Mucosa of rectum (tissue), 2 donors: ENCODE data around the gene EPS8L1.

ENCODE experiments used
- H3K27ac ChIP-seq, 2 donors: one replicate each; pipeline ENCODE4 v1.7.0; 2013; ENCODE audit warnings: inconsistent platforms in 2 of 2, low read depth in 2 of 2, low read length in 2 of 2
- H3K27me3 ChIP-seq, 2 donors: one replicate each; pipeline ENCODE4 v1.7.0; 2013; ENCODE audit warnings: low read length in 2 of 2; ENCODE audit not compliant: control insufficient read depth in 2 of 2, insufficient read depth in 2 of 2
- H3K36me3 ChIP-seq, 2 donors: one replicate each; pipeline ENCODE4 v1.7.0; 2013; ENCODE audit warnings: low read length in 2 of 2; ENCODE audit not compliant: control insufficient read depth in 2 of 2, insufficient read depth in 2 of 2
- H3K4me1 ChIP-seq, 2 donors: one replicate each; pipeline ENCODE4 v1.7.0; 2013; ENCODE audit warnings: low read length in 2 of 2, mild to moderate bottlenecking in 1 of 2; ENCODE audit not compliant: control insufficient read depth in 2 of 2, insufficient read depth in 2 of 2
- H3K4me3 ChIP-seq, 2 donors: one replicate each; pipeline ENCODE4 v1.7.0; 2013; ENCODE audit warnings: low read length in 2 of 2
- H3K9ac ChIP-seq, 2 donors: one replicate each; pipeline ENCODE4 v1.7.0; 2013; ENCODE audit warnings: low read length in 2 of 2, low read depth in 1 of 2, mild to moderate bottlenecking in 1 of 2
- H3K9me3 ChIP-seq, 2 donors: one replicate each; pipeline ENCODE4 v1.7.0; 2013; ENCODE audit warnings: low read length in 2 of 2; ENCODE audit not compliant: control insufficient read depth in 2 of 2
- donor health status: healthy.
- donor health status: Normal muscosa, but diverticular disease.

The EPS8L1 gene

GRCh38 chr19:55080121-55080967 is 4.7 kb downstream of the EPS8L1 start:
- Histone ChIP-seq H3K27ac (peak overlapping the region; percentile 93 to 95), H3K36me3 (no peaks in the 10 kb centered on the region), H3K9ac (peak overlapping the region; percentile 78 to 79), H3K4me3 (peak overlapping the region; percentile 70 to 73), H3K9me3 (no peaks in the 10 kb centered on the region), H3K27me3 (peaks cover 2% of the 10 kb centered on the region in 2 donors), H3K4me1 (peaks cover 20 to 21% of the 10 kb centered on the region in 2 donors)

GRCh38 chr19:55080968-55081769 is 5.5 kb downstream of the EPS8L1 start:
- peak overlapping the region; percentile 78 to 79 for H3K9ac ChIP-seq
- H3K4me1 ChIP-seq = peaks cover 18 to 20% of the 10 kb centered on the region in 2 donors
- peak overlapping the region; percentile 70 to 73 for H3K4me3 ChIP-seq
- H3K36me3 ChIP-seq = no peaks in the 10 kb centered on the region
- H3K9me3 ChIP-seq = no peaks in the 10 kb centered on the region
- H3K27ac ChIP-seq = peak overlapping the region; percentile 93 to 95
- peaks cover 2% of the 10 kb centered on the region in 2 donors for H3K27me3 ChIP-seq

- peak overlapping the region in 1 of 2 donors; percentile 20 for H3K4me3 ChIP-seq
- H3K9me3 ChIP-seq = no peaks in the 10 kb centered on the region
- no peaks in the 10 kb centered on the region for H3K36me3 ChIP-seq
- peaks cover 2% of the 10 kb centered on the region in 2 donors for H3K27me3 ChIP-seq
- no peak overlapping the region for H3K27ac ChIP-seq
- no peak overlapping the region for H3K9ac ChIP-seq
- H3K4me1 ChIP-seq = peaks cover 17 to 20% of the 10 kb centered on the region in 2 donors
Measured at GRCh38 chr19:55081770-55082019, 6.0 kb downstream of the EPS8L1 start.

GRCh38 chr19:55082020-55082851 is 6.6 kb downstream of the EPS8L1 start:
- H3K27me3 ChIP-seq = peaks cover 2% of the 10 kb centered on the region in 2 donors
- H3K9ac ChIP-seq = no peak overlapping the region
- no peak overlapping the region for H3K4me3 ChIP-seq
- peaks cover 21% of the 10 kb centered on the region in 2 donors for H3K4me1 ChIP-seq
- H3K36me3 ChIP-seq = no peaks in the 10 kb centered on the region
- H3K9me3 ChIP-seq = no peaks in the 10 kb centered on the region
- no peak overlapping the region for H3K27ac ChIP-seq

GRCh38 chr19:55083004-55083850 is 7.6 kb downstream of the EPS8L1 start:
- Histone ChIP-seq H3K4me3 (no peak overlapping the region), H3K27ac (no peak overlapping the region), H3K9ac (no peak overlapping the region), H3K4me1 (peaks cover 27 to 28% of the 10 kb centered on the region in 2 donors), H3K27me3 (peaks cover 2 to 7% of the 10 kb centered on the region in 2 donors), H3K36me3 (no peaks in the 10 kb centered on the region), H3K9me3 (no peaks in the 10 kb centered on the region)

GRCh38 chr19:55084416-55084815 is 8.7 kb downstream of the EPS8L1 start:
- Histone ChIP-seq H3K27me3 (peaks cover 2 to 7% of the 10 kb centered on the region in 2 donors), H3K4me1 (peaks cover 27 to 28% of the 10 kb centered on the region in 2 donors), H3K4me3 (no peak overlapping the region), H3K36me3 (no peaks in the 10 kb centered on the region), H3K9me3 (no peaks in the 10 kb centered on the region), H3K27ac (no peak overlapping the region), H3K9ac (no peak overlapping the region)

- Histone ChIP-seq H3K27ac (no peak overlapping the region), H3K36me3 (peaks cover 3 to 8% of the 10 kb centered on the region in 2 donors), H3K4me1 (peaks cover 15% of the 10 kb centered on the region in 2 donors), H3K27me3 (peaks cover 2 to 5% of the 10 kb centered on the region in 2 donors), H3K9ac (no peak overlapping the region), H3K4me3 (peak overlapping the region in 1 of 2 donors; percentile 59), H3K9me3 (no peaks in the 10 kb centered on the region)
Measured at GRCh38 chr19:55085923-55086715, 10.4 kb downstream of the EPS8L1 start.

GRCh38 chr19:55086730-55087541 is 11.3 kb downstream of the EPS8L1 start:
- peaks cover 6 to 13% of the 10 kb centered on the region in 2 donors for H3K36me3 ChIP-seq
- peak overlapping the region; percentile 6 to 43 for H3K9ac ChIP-seq
- peaks cover 10 to 14% of the 10 kb centered on the region in 2 donors for H3K4me1 ChIP-seq
- H3K27ac ChIP-seq = no peak overlapping the region
- H3K27me3 ChIP-seq = peaks cover 2 to 5% of the 10 kb centered on the region in 2 donors
- peak overlapping the region; percentile 59 to 63 for H3K4me3 ChIP-seq
- H3K9me3 ChIP-seq = no peaks in the 10 kb centered on the region
